ENCODE data around the gene BST1. TPM values are rescaled to one million over a fixed set of nuclear protein-coding genes. Genes with fewer than 3 reads are reported as not detected.

Gene BST1
- total RNA-seq, 2 experiments from 2014 or later: 0.60 to 0.71 TPM

DNA sequence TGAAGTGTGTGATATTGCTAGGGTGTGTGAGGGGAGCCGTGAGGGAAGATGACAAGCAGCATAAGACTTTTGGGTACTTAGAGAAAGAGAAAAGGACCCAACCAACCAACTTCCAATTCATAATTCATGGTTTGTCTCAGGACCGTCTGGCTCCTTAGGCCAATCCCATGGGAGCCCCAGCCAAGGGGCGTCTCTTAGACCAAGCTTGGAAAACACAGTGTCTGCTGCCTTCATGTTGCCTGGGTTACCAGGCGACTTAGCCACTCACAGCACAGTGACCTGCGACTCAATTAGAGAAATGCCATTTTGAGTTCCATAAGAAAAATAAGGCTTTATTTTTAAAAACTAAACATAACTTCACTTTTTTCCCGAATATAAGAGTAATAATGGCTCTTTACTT lies 32.7 kb downstream of the BST1 start:
- ChIA-PET CTCF (interaction anchor here (2.2 kb wide), 1 partner anchor 21 kb away, joined by 8 read pairs; no protein-coding TSS in a partner anchor), POLR2A (no interaction called here)
- DNase-seq: no peak
- H3K36me3 Mint-ChIP-seq (ENCODE audit: low read depth): peaks cover 6% of the 10 kb centered on the region
- H3K27me3 Mint-ChIP-seq (ENCODE audit: low read depth): no peaks in the 10 kb centered on the region
- peaks cover 3% of the 10 kb centered on the region for H3K9me3 Mint-ChIP-seq (ENCODE audit: insufficient read depth)
- ATAC-seq: no peak
- H3K4me3 Mint-ChIP-seq: no peak overlapping the region
- no peak overlapping the region for H3K27ac Mint-ChIP-seq
- H3K4me1 Mint-ChIP-seq (ENCODE audit: low read depth): peaks cover 45% of the 10 kb centered on the region

DNA sequence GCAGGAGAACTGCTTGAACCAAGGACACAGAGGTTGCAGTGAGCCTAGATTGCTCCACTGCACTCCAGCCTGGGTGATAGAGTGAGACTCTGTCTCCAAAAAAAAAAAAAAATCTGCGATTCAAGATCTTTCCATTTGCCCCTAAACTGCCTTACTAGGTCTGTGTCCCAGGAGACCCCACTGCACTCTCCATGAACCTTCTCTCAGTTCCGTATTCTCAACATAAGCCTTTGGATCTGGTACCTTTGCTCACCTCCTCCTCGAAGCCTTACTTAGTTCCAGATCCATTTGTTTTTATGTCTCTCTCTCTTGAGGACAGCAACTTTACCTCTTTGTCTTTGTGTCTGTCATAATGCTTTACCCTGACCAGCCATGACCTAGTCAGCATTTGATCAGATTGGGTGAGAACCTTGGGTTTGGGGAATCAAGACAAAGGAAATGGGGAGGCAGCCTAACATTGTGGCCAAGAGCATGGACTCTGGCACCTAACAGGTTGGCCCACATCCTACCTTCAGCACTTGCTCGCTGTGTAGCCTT lies 33.7 kb downstream of the BST1 start:
- ATAC-seq: no peak
- no peaks in the 10 kb centered on the region for H3K27me3 Mint-ChIP-seq (ENCODE audit: low read depth)
- CTCF ChIA-PET: interaction anchor here (1.0 to 1.5 kb wide), 5 partner anchors 18 to 265 kb away, joined by 3 to 8 read pairs (median 4); no protein-coding TSS in a partner anchor
- no peak overlapping the region for H3K4me3 Mint-ChIP-seq
- POLR2A ChIA-PET: interaction anchor here (0.7 kb wide), 1 partner anchor 30 kb away, joined by 3 read pairs; no protein-coding TSS in a partner anchor
- H3K27ac Mint-ChIP-seq: no peak overlapping the region
- H3K9me3 Mint-ChIP-seq (ENCODE audit: insufficient read depth): peaks cover 9% of the 10 kb centered on the region
- peaks cover 11% of the 10 kb centered on the region for H3K36me3 Mint-ChIP-seq (ENCODE audit: low read depth)
- H3K4me1 Mint-ChIP-seq (ENCODE audit: low read depth): peaks cover 36% of the 10 kb centered on the region
- no peak for DNase-seq

GRCh38 chr4:15737255-15737654 lies 34.4 kb downstream of the BST1 start:
- POLR2A ChIA-PET: interaction anchor here (0.7 kb wide), 1 partner anchor 29 kb away, joined by 3 read pairs; no protein-coding TSS in a partner anchor
- H3K27ac Mint-ChIP-seq: no peak overlapping the region
- H3K9me3 Mint-ChIP-seq (ENCODE audit: insufficient read depth): peaks cover 11% of the 10 kb centered on the region
- ATAC-seq (no peak), DNase-seq (no peak)
- peaks cover 37% of the 10 kb centered on the region for H3K4me1 Mint-ChIP-seq (ENCODE audit: low read depth)
- CTCF ChIA-PET: interaction anchor here (0.9 to 1.5 kb wide), 6 partner anchors 17 to 265 kb away, joined by 3 to 8 read pairs (median 4); no protein-coding TSS in a partner anchor
- no peak overlapping the region for H3K4me3 Mint-ChIP-seq
- H3K36me3 Mint-ChIP-seq (ENCODE audit: low read depth): peaks cover 11% of the 10 kb centered on the region
- H3K27me3 Mint-ChIP-seq (ENCODE audit: low read depth): no peaks in the 10 kb centered on the region

GRCh38 chr4:15738877-15739276 lies 36.0 kb downstream of the BST1 start:
- Mint-ChIP-seq H3K27ac (no peak overlapping the region), H3K9me3 (ENCODE audit: insufficient read depth) (peaks cover 21% of the 10 kb centered on the region), H3K27me3 (ENCODE audit: low read depth) (no peaks in the 10 kb centered on the region), H3K4me1 (ENCODE audit: low read depth) (peaks cover 36% of the 10 kb centered on the region), H3K4me3 (no peak overlapping the region), H3K36me3 (ENCODE audit: low read depth) (peaks cover 14% of the 10 kb centered on the region)
- POLR2A ChIA-PET: interaction anchor here (1.4 kb wide), 1 partner anchor 18 kb away, joined by 3 read pairs; no protein-coding TSS in a partner anchor
- no peak for DNase-seq
- no peak for ATAC-seq
- CTCF ChIA-PET: interaction anchor here (0.9 to 2.9 kb wide), 5 partner anchors 9 to 23 kb away, joined by 3 to 9 read pairs (median 3); no protein-coding TSS in a partner anchor

GRCh38 chr4:15740764-15741404 lies 38.0 kb downstream of the BST1 start:
- H3K27ac Mint-ChIP-seq: no peak overlapping the region
- ChIA-PET CTCF (interaction anchor here (0.7 to 2.9 kb wide), 5 partner anchors 9 to 142 kb away, joined by 3 to 9 read pairs (median 4); no protein-coding TSS in a partner anchor), POLR2A (interaction anchor here (1.1 kb wide), 1 partner anchor 15 kb away, joined by 4 read pairs; no protein-coding TSS in a partner anchor)
- no peaks in the 10 kb centered on the region for H3K27me3 Mint-ChIP-seq (ENCODE audit: low read depth)
- ATAC-seq: no peak
- peaks cover 21% of the 10 kb centered on the region for H3K36me3 Mint-ChIP-seq (ENCODE audit: low read depth)
- H3K4me3 Mint-ChIP-seq: no peak overlapping the region
- peaks cover 27% of the 10 kb centered on the region for H3K9me3 Mint-ChIP-seq (ENCODE audit: insufficient read depth)
- no peak for DNase-seq
- peaks cover 27% of the 10 kb centered on the region for H3K4me1 Mint-ChIP-seq (ENCODE audit: low read depth)

DNA sequence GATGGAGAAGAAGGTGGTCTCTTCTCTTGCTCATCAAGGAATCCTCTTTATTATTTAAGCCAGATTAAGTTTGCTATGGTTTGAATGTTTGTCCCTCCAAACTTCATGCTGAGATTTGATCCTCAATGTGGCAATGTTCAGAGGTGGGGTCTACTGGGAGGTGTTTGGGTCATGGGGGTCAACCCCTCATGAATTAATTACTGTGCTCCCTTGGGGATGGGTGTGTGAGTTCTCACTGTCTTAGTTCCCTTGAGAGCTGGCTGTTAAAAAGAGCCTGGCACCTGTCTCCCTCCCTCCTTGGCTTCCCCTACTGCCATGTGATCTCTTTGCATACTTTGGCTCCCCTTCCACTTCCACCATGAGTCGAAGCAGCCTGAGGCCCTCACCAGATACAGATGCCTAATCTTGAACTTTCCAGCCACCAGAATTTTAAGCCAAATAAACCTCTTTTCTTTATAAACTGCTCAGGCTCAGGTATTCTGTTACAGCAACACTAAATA lies 39.3 kb downstream of the BST1 start:
- no peak overlapping the region for H3K4me3 Mint-ChIP-seq
- peaks cover 37% of the 10 kb centered on the region for H3K9me3 Mint-ChIP-seq (ENCODE audit: insufficient read depth)
- H3K36me3 Mint-ChIP-seq (ENCODE audit: low read depth): peaks cover 25% of the 10 kb centered on the region
- H3K4me1 Mint-ChIP-seq (ENCODE audit: low read depth): peaks cover 32% of the 10 kb centered on the region
- no peak overlapping the region for H3K27ac Mint-ChIP-seq
- H3K27me3 Mint-ChIP-seq (ENCODE audit: low read depth): no peaks in the 10 kb centered on the region
- DNase-seq: no peak
- ChIA-PET POLR2A (no interaction called here), CTCF (interaction anchor here (1.0 to 2.0 kb wide), 3 partner anchors 24 to 259 kb away, joined by 3 to 4 read pairs (median 3); no protein-coding TSS in a partner anchor)
- ATAC-seq: no peak

DNA sequence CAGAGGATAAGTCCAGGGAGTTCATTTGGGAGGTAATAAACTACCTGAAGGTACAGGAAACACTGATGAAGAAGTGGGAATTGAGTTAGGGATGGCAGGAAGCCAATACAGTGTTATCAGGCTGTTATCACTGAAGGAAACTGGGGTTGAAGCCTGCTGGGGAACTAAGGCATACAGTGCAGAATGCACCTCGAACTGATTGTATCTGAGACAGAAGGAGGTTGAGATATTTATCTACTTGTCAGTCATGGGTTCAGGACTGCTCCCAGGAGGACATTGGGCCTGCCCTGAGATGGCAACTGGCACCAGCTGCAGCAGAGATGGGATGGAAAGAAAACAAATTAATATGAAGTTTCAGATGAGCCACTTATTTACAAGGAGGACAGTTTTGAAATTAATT lies 39.8 kb downstream of the BST1 start:
- ChIA-PET CTCF (interaction anchor here (1.1 kb wide), 1 partner anchor 258 kb away, joined by 3 read pairs; no protein-coding TSS in a partner anchor), POLR2A (no interaction called here)
- H3K9me3 Mint-ChIP-seq (ENCODE audit: insufficient read depth): peaks cover 37% of the 10 kb centered on the region
- peaks cover 25% of the 10 kb centered on the region for H3K36me3 Mint-ChIP-seq (ENCODE audit: low read depth)
- no peak for DNase-seq
- no peaks in the 10 kb centered on the region for H3K27me3 Mint-ChIP-seq (ENCODE audit: low read depth)
- no peak overlapping the region for H3K27ac Mint-ChIP-seq
- no peak for ATAC-seq
- no peak overlapping the region for H3K4me3 Mint-ChIP-seq
- peaks cover 29% of the 10 kb centered on the region for H3K4me1 Mint-ChIP-seq (ENCODE audit: low read depth)

DNA sequence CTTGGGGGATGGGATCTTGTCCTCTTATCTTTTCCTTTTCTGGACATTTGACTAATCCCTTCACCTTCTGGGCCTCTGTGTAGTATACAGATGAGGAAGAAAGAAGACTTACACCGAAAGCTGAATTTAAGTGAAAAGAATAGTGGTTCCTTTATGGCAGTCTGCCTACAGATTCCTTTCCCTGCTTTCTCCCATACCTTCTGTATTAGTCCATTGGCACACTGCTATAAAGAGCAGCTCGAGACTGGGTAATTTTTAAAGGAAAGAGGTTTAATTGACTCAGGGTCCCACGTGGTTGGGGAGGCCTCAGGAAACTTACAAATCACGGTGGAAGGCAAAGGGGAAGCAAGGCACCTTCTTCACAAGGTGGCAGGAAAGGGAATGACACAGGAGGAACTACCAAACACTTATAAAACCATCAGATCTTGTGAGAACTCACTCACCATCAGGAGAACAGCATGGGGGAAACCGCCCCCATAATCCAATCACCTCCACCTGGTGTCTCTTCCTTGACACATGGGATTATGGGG lies 41.2 kb downstream of the BST1 start:
- POLR2A ChIA-PET: interaction anchor here (1.0 kb wide), 1 partner anchor 12 kb away, joined by 4 read pairs; no protein-coding TSS in a partner anchor
- CTCF ChIA-PET: interaction anchor here (1.4 kb wide), 1 partner anchor 12 kb away, joined by 10 read pairs; no protein-coding TSS in a partner anchor
- Mint-ChIP-seq H3K27ac (no peak overlapping the region), H3K4me3 (no peak overlapping the region), H3K36me3 (ENCODE audit: low read depth) (peaks cover 25% of the 10 kb centered on the region), H3K27me3 (ENCODE audit: low read depth) (no peaks in the 10 kb centered on the region), H3K4me1 (ENCODE audit: low read depth) (peaks cover 23% of the 10 kb centered on the region), H3K9me3 (ENCODE audit: insufficient read depth) (peaks cover 37% of the 10 kb centered on the region)
- no peak for ATAC-seq
- no peak for DNase-seq

DNA sequence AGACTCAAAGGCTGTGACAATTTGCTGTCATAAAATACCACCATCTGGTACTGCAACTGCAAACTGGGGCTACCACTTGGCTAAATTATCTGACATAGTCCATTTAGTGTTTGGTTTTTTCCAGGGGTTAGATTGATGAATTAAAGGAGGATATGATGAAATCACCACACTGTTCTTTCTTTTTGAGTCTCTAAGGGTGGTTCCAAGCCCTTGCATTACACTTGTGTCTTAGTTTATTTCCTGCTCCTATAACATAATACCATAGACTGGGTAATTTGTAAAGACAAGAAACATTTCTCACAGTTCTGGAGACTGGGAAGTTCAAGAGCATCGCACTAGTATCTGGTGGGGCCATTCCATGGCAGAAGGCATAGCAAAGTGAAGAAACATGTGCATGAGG lies 43.2 kb downstream of the BST1 start:
- peaks cover 30% of the 10 kb centered on the region for H3K9me3 Mint-ChIP-seq (ENCODE audit: insufficient read depth)
- CTCF ChIA-PET: no interaction called here
- no peaks in the 10 kb centered on the region for H3K27me3 Mint-ChIP-seq (ENCODE audit: low read depth)
- H3K4me3 Mint-ChIP-seq: no peak overlapping the region
- no peak overlapping the region for H3K27ac Mint-ChIP-seq
- DNase-seq (no peak), ATAC-seq (no peak)
- peaks cover 22% of the 10 kb centered on the region for H3K36me3 Mint-ChIP-seq (ENCODE audit: low read depth)
- POLR2A ChIA-PET: no interaction called here
- peaks cover 21% of the 10 kb centered on the region for H3K4me1 Mint-ChIP-seq (ENCODE audit: low read depth)

- Mint-ChIP-seq H3K36me3 (ENCODE audit: low read depth) (peaks cover 19% of the 10 kb centered on the region), H3K9me3 (ENCODE audit: insufficient read depth) (peaks cover 16% of the 10 kb centered on the region), H3K4me1 (ENCODE audit: low read depth) (peaks cover 29% of the 10 kb centered on the region), H3K27me3 (ENCODE audit: low read depth) (no peaks in the 10 kb centered on the region), H3K27ac (no peak overlapping the region), H3K4me3 (no peak overlapping the region)
- DNase-seq (no peak), ATAC-seq (no peak)
- CTCF ChIA-PET: interaction anchor here (1.2 kb wide), 1 partner anchor 56 kb away, joined by 3 read pairs; no protein-coding TSS in a partner anchor
- POLR2A ChIA-PET: no interaction called here
Observed at GRCh38 chr4:15749001-15749400, 46.1 kb downstream of the BST1 start.

GRCh38 chr4:15751153-15751552 lies 48.3 kb downstream of the BST1 start:
- DNase-seq: no peak
- H3K4me1 Mint-ChIP-seq (ENCODE audit: low read depth): peaks cover 46% of the 10 kb centered on the region
- peaks cover 7% of the 10 kb centered on the region for H3K9me3 Mint-ChIP-seq (ENCODE audit: insufficient read depth)
- ATAC-seq: no peak
- H3K27ac Mint-ChIP-seq: no peak overlapping the region
- CTCF ChIA-PET: no interaction called here
- H3K4me3 Mint-ChIP-seq: no peak overlapping the region
- no peaks in the 10 kb centered on the region for H3K27me3 Mint-ChIP-seq (ENCODE audit: low read depth)
- POLR2A ChIA-PET: no interaction called here
- peaks cover 7% of the 10 kb centered on the region for H3K36me3 Mint-ChIP-seq (ENCODE audit: low read depth)

Measured in activated CD8-positive, alpha-beta T cell treated with anti-CD3 and anti-CD28 coated beads, Interleukin-2, amount 10 ng/mL, durations not matched to agents 7 days and 5 days (primary cell).